IMR-90 (cell line): ENCODE measurements around the gene GDI2. TPM values are rescaled to one million over a fixed set of nuclear protein-coding genes. Genes with fewer than 3 reads are reported as not detected.

Experiments
- ATAC-seq: fragments of 200-7000 bp; cut with Tn5 transposase; 2 replicates; pipeline ENCODE4 v1.9.1; 2020; ENCODE audit warnings: low read depth, mild to moderate bottlenecking, moderate library complexity
- BruUV-seq: library from RNA; stranded (reverse); fragments of 400-500 nt; replicated peaks from 2 replicates; lab custom pipeline; 2021; lab: Mats Ljungman, UMichigan
- CTCF ChIA-PET: fragments of 300-600 bp; formaldehyde crosslinking; extraction: SDS; loops from one replicate; lab custom pipeline; 2021; ENCODE audit warnings: antibody characterized with exemption; lab: Yijun Ruan, JAX
- POLR2A ChIA-PET: fragments of 300-600 bp; sonication (Branson Sonifier 250); formaldehyde crosslinking; loops from one replicate; lab custom pipeline; 2022; ENCODE audit warnings: antibody characterized with exemption; ENCODE audit not compliant: unreplicated experiment; lab: Charles Lee
- DNase-seq: peaks from one replicate; pipeline ENCODE4 v3.0.0; 2013
- H2AFZ ChIP-seq: replicated peaks from 2 replicates; pipeline ENCODE3; 2013; ENCODE audit warnings: low read length, mild to moderate bottlenecking; ENCODE audit not compliant: poor library complexity
- H2AK5ac ChIP-seq: 2 replicates; pipeline ENCODE4 v1.6.1; 2013; ENCODE audit warnings: low read depth, low read length, inconsistent platforms
- H2AK9ac ChIP-seq: replicated peaks from 2 replicates; pipeline ENCODE3; 2013; ENCODE audit warnings: mild to moderate bottlenecking, low read depth, low read length, moderate library complexity; ENCODE audit not compliant: poor library complexity
- H2BK120ac ChIP-seq: 2 replicates; pipeline ENCODE4 v1.6.1; 2013; ENCODE audit warnings: low read depth, low read length, inconsistent platforms
- H2BK15ac ChIP-seq: 3 replicates; pipeline ENCODE4 v1.6.1; 2013; ENCODE audit warnings: low read depth, low read length, inconsistent platforms
- H2BK20ac ChIP-seq: 2 replicates; pipeline ENCODE4 v1.6.1; 2013; ENCODE audit warnings: low read depth, mild to moderate bottlenecking, inconsistent platforms, low read length, moderate library complexity
- H2BK5ac ChIP-seq: 2 replicates; pipeline ENCODE4 v1.6.1; 2013; ENCODE audit warnings: mild to moderate bottlenecking, low read depth, low read length, inconsistent platforms; ENCODE audit not compliant: poor library complexity, severe bottlenecking
- H3K14ac ChIP-seq: replicated peaks from 2 replicates; pipeline ENCODE4 v1.6.1; 2013; ENCODE audit warnings: low read depth, low read length, inconsistent platforms
- H3K18ac ChIP-seq: 2 replicates; pipeline ENCODE4 v1.6.1; 2013; ENCODE audit warnings: low read depth, low read length, control low read depth
- H3K23ac ChIP-seq: 2 replicates; pipeline ENCODE4 v1.6.1; 2013; ENCODE audit warnings: low read depth, low read length, inconsistent platforms
- H3K27ac ChIP-seq: 2 replicates; pipeline ENCODE4 v1.5.1; 2013; ENCODE audit warnings: mild to moderate bottlenecking, control low read depth, low read length; ENCODE audit not compliant: insufficient read depth
- H3K27me3 ChIP-seq: 2 replicates; pipeline ENCODE4 v1.6.1; 2013; ENCODE audit warnings: low read length; ENCODE audit not compliant: control insufficient read depth, insufficient read depth
- H3K36me3 ChIP-seq: 2 replicates; pipeline ENCODE4 v1.6.1; 2013; ENCODE audit warnings: low read length, mixed read lengths; ENCODE audit not compliant: control insufficient read depth, insufficient read depth
- H3K4ac ChIP-seq: 2 replicates; pipeline ENCODE4 v1.6.1; 2013; ENCODE audit warnings: low read depth, low read length, inconsistent platforms
- H3K4me1 ChIP-seq: 2 replicates; pipeline ENCODE4 v1.6.1; 2013; ENCODE audit warnings: low read length, mixed read lengths; ENCODE audit not compliant: control insufficient read depth, insufficient read depth
- H3K4me2 ChIP-seq: 2 replicates; pipeline ENCODE4 v1.6.1; 2013; ENCODE audit warnings: low read depth, mild to moderate bottlenecking, control low read depth, low read length, moderate library complexity
- H3K4me3 ChIP-seq: 2 replicates; pipeline ENCODE4 v1.5.1; 2013; ENCODE audit warnings: low read depth, mild to moderate bottlenecking, control low read depth, low read length, moderate library complexity; ENCODE audit not compliant: insufficient read depth
- H3K56ac ChIP-seq: 2 replicates; pipeline ENCODE4 v1.6.1; 2013; ENCODE audit warnings: low read length, inconsistent platforms; ENCODE audit not compliant: insufficient read depth; ENCODE audit errors: extremely low read depth
- H3K79me1 ChIP-seq, 2 experiments: 2 replicates each; pipeline ENCODE4 v1.6.1; 2013; ENCODE audit warnings: low read length in 2 of 2, inconsistent platforms in 1 of 2, low read depth in 1 of 2
- H3K9ac ChIP-seq: 2 replicates; pipeline ENCODE4 v1.6.1; 2013; ENCODE audit warnings: low read depth, low read length, control low read depth
- H3K9me1 ChIP-seq: 2 replicates; pipeline ENCODE4 v1.6.1; 2013; ENCODE audit warnings: low read length, inconsistent platforms; ENCODE audit not compliant: insufficient read depth
- H3K9me3 ChIP-seq: 2 replicates; pipeline ENCODE4 v1.6.1; 2013; ENCODE audit warnings: low read length; ENCODE audit not compliant: control insufficient read depth, insufficient read depth
- H4K20me1 ChIP-seq: 2 replicates; pipeline ENCODE4 v1.6.1; 2013; ENCODE audit warnings: low read length, inconsistent platforms; ENCODE audit not compliant: insufficient read depth
- H4K5ac ChIP-seq: 2 replicates; pipeline ENCODE4 v1.6.1; 2013; ENCODE audit warnings: mild to moderate bottlenecking, low read depth, low read length, control low read depth
- H4K8ac ChIP-seq, 2 experiments: 2 replicates each; pipeline ENCODE4 v1.6.1; 2013; ENCODE audit warnings: low read depth in 2 of 2, low read length in 2 of 2, control low read depth in 1 of 2, inconsistent platforms in 1 of 2
- H4K91ac ChIP-seq: 2 replicates; pipeline ENCODE4 v1.6.1; 2013; ENCODE audit warnings: low read depth, low read length, inconsistent platforms; ENCODE audit not compliant: insufficient read depth
- BHLHE40 ChIP-seq: fragments of 150-350 bp; IDR thresholded peaks from 2 replicates; pipeline ENCODE4 v1.6.1; 2016; ENCODE audit warnings: mild to moderate bottlenecking, low read depth, low read length
- CEBPB ChIP-seq: IDR thresholded peaks from 2 replicates; pipeline ENCODE4 v1.6.1; 2012; ENCODE audit warnings: low read depth, low read length, improper control_type of control experiment
- CHD1 ChIP-seq: IDR thresholded peaks from 2 replicates; pipeline ENCODE4 v1.6.1; 2012; ENCODE audit warnings: low read depth, low read length, improper control_type of control experiment
- CTCF ChIP-seq: conservative IDR thresholded peaks from 2 replicates; pipeline ENCODE4 v1.5.1; 2012; ENCODE audit warnings: mild to moderate bottlenecking, low read depth, low read length, improper control_type of control experiment
- FOS ChIP-seq: fragments of 150-350 bp; IDR thresholded peaks from 2 replicates; pipeline ENCODE4 v1.6.1; 2016; ENCODE audit warnings: low read depth, low read length
- MAFK ChIP-seq: IDR thresholded peaks from 2 replicates; pipeline ENCODE4 v1.6.1; 2012; ENCODE audit warnings: low read depth, low read length, improper control_type of control experiment
- MAZ ChIP-seq: IDR thresholded peaks from 2 replicates; pipeline ENCODE4 v1.6.1; 2012; ENCODE audit warnings: low read depth, mild to moderate bottlenecking, low read length, improper control_type of control experiment, moderate library complexity, borderline replicate concordance
- MXI1 ChIP-seq: IDR thresholded peaks from 2 replicates; pipeline ENCODE4 v1.6.1; 2012; ENCODE audit warnings: low read depth, mild to moderate bottlenecking, low read length, moderate library complexity, borderline replicate concordance
- NFE2L2 ChIP-seq: fragments of 150-350 bp; IDR thresholded peaks from 2 replicates; pipeline ENCODE4 v1.6.1; 2016; ENCODE audit warnings: low read depth, mild to moderate bottlenecking, low read length
- POLR2A ChIP-seq: IDR thresholded peaks from 2 replicates; pipeline ENCODE4 v1.6.1; 2012; ENCODE audit warnings: mild to moderate bottlenecking, low read depth, low read length
- RAD21 ChIP-seq: IDR thresholded peaks from 2 replicates; pipeline ENCODE4 v1.6.1; 2012; ENCODE audit warnings: low read length, improper control_type of control experiment
- RCOR1 ChIP-seq: IDR thresholded peaks from 2 replicates; pipeline ENCODE4 v1.6.1; 2012; ENCODE audit warnings: mild to moderate bottlenecking, low read length, improper control_type of control experiment; ENCODE audit not compliant: insufficient replicate concordance
- RFX5 ChIP-seq: IDR thresholded peaks from 2 replicates; pipeline ENCODE4 v1.8.0; 2012; ENCODE audit warnings: low read depth, mild to moderate bottlenecking, low read length, moderate library complexity
- SMC3 ChIP-seq: fragments of 150-350 bp; IDR thresholded peaks from 2 replicates; pipeline ENCODE4 v1.6.1; 2016; ENCODE audit warnings: low read depth, mild to moderate bottlenecking, antibody characterized with exemption, low read length, moderate library complexity
- WGBS, 2 experiments: methylation state at CpG; one replicate each; pipeline versions ENCODE4 v1.1.5 to v1.1.7; 2013; ENCODE audit warnings: missing lambda C conversion rate in 2 of 2; ENCODE audit not compliant: insufficient read length in 1 of 2; ENCODE audit errors: extremely low coverage in 2 of 2; 5-methylcytosine and 5-hydroxymethylcytosine counted together
- dilution Hi-C: fragments of 300-500 bp; cut with HindIII; formaldehyde crosslinking; loops from one replicate; pipeline ENCODE4 v1.14.3; 2018; ENCODE audit warnings: low sequenced_read_pairs; ENCODE audit not compliant: unreplicated experiment
- in situ Hi-C: fragments of 300-500 bp; cut with MboI; formaldehyde crosslinking; loops from 3 replicates; pipeline ENCODE4 v1.14.3; 2019; ENCODE audit warnings: low sequenced_read_pairs, inconsistent platforms, mixed read lengths
- intact Hi-C: fragments of 100-400 bp; cut with micrococcal nuclease; formaldehyde crosslinking; loops from 2 replicates; pipeline ENCODE4 v1.10.0; 2022
- polyA plus RNA-seq, 3 experiments: library from polyadenylated mRNA; depleted of rRNA; stranded (reverse); fragments of >200 nt; gene quantifications; 2 replicates each; pipeline ENCODE4 v1.2.3, GENCODE V29; 2012; ENCODE audit warnings: low replicate concordance in 1 of 3
- total RNA-seq: library from RNA; depleted of rRNA; stranded (reverse); fragments of >200 nt; gene quantifications from 2 replicates; pipeline ENCODE4 v1.2.3, GENCODE V29; 2012
- TF ChIP-seq, protein P1 (sequence below): fragments of 150-350 bp; IDR thresholded peaks from 2 replicates; pipeline ENCODE4 v1.6.1; 2017; ENCODE audit warnings: mild to moderate bottlenecking, antibody characterized with exemption, low read length, low read depth
- TF ChIP-seq, protein P2 (sequence below): fragments of 150-350 bp; IDR thresholded peaks from 2 replicates; pipeline ENCODE4 v1.6.1; 2016; ENCODE audit warnings: low read depth, mild to moderate bottlenecking, low read length, moderate library complexity, borderline replicate concordance

The GDI2 gene
- total and polyA plus RNA-seq, 2 of the 4 experiments (the other 2 are of a cell fraction), result 171 to 396 TPM

DNA sequence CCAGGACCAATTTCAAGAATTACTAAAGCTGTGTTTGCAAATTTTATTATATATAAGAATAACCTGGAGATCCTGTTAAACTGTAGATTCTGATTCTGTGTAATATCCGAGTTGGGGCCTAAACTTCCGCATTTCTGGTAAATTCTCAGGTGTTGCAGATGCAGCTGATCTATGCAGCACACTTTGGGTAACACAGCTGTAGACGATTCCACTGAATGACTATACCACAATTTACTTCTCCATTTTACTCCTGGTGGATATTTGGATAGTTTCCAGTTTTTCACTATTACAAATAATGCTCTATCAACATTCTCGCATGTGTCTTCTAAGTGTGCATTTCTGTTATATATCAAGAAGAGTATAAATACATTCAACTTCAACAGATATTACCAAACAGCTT lies 7.5 kb downstream of the GDI2 start:
- H3K79me1 ChIP-seq, result peaks cover 0 to 30% of the 10 kb centered on the region in 2 experiments; a peak in 3 of 4 replicates
- H3K9me1 ChIP-seq, result peaks cover 3% of the 10 kb centered on the region; the same call in 1 of the 2 replicates
- H4K20me1 ChIP-seq, result peaks cover 94% of the 10 kb centered on the region
- H2BK5ac ChIP-seq, result no peak overlapping the region
- no peak overlapping the region for H3K4me2 ChIP-seq
- H3K36me3 ChIP-seq, result peaks cover 6% of the 10 kb centered on the region
- BruUV-seq, result no TSS peak
- no peak overlapping the region for H3K9ac ChIP-seq
- intact Hi-C loops, result no loop called here
- no peak overlapping the region for H4K91ac ChIP-seq
- no peak overlapping the region for H3K18ac ChIP-seq
- ATAC-seq, result no peak
- no peak overlapping the region for H2BK120ac ChIP-seq
- H3K4me3 ChIP-seq, result no peak overlapping the region
- WGBS, 2 experiments, result no CpG with 5 or more reads among the region's 4 CpGs
- CTCF ChIA-PET, result interaction anchor here (1.8 kb wide), 1 partner anchor 68 kb away, joined by 4 read pairs; no protein-coding TSS in a partner anchor
- no peak overlapping the region for H2AK5ac ChIP-seq
- no peak overlapping the region for H3K56ac ChIP-seq
- no peak overlapping the region for H3K23ac ChIP-seq
- H2BK15ac ChIP-seq, result no peak overlapping the region
- H4K5ac ChIP-seq, result no peak overlapping the region
- POLR2A ChIA-PET, result no interaction called here
- TF ChIP-seq BHLHE40, result no peak
- no peak for TF ChIP-seq SMC3
- no peak for TF ChIP-seq CHD1
- TF ChIP-seq, protein P1, sequence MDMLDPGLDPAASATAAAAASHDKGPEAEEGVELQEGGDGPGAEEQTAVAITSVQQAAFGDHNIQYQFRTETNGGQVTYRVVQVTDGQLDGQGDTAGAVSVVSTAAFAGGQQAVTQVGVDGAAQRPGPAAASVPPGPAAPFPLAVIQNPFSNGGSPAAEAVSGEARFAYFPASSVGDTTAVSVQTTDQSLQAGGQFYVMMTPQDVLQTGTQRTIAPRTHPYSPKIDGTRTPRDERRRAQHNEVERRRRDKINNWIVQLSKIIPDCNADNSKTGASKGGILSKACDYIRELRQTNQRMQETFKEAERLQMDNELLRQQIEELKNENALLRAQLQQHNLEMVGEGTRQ, result no peak
- TF ChIP-seq MAZ, result no peak
- TF ChIP-seq MXI1, result no peak
- no peak for TF ChIP-seq RCOR1
- TF ChIP-seq RAD21, result no peak
- no peak for TF ChIP-seq RFX5
- TF ChIP-seq MAFK, result no peak
- TF ChIP-seq POLR2A, result no peak
- TF ChIP-seq, protein P2, sequence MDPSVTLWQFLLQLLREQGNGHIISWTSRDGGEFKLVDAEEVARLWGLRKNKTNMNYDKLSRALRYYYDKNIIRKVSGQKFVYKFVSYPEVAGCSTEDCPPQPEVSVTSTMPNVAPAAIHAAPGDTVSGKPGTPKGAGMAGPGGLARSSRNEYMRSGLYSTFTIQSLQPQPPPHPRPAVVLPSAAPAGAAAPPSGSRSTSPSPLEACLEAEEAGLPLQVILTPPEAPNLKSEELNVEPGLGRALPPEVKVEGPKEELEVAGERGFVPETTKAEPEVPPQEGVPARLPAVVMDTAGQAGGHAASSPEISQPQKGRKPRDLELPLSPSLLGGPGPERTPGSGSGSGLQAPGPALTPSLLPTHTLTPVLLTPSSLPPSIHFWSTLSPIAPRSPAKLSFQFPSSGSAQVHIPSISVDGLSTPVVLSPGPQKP, result no peak
- no peak for TF ChIP-seq NFE2L2
- TF ChIP-seq FOS, result no peak
- no peak for TF ChIP-seq CTCF
- no peak for TF ChIP-seq CEBPB
- no peaks in the 10 kb centered on the region for H3K27me3 ChIP-seq
- dilution Hi-C loops, result no loop called here
- H4K8ac ChIP-seq, result no peak overlapping the region
- in situ Hi-C loops, result no loop called here
- H3K4ac ChIP-seq, result no peak overlapping the region
- no peak overlapping the region for H2AFZ ChIP-seq
- H3K27ac ChIP-seq, result no peak overlapping the region
- H3K9me3 ChIP-seq, result no peaks in the 10 kb centered on the region
- H2BK20ac ChIP-seq, result no peak overlapping the region
- peaks cover 5% of the 10 kb centered on the region for H3K4me1 ChIP-seq
- no peak for DNase-seq
- no peak overlapping the region for H3K14ac ChIP-seq
- no peak overlapping the region for H2AK9ac ChIP-seq
